Activated CD8-positive, alpha-beta T cell treated with anti-CD3 and anti-CD28 coated beads for 36 hours (primary cell): ENCODE results near the gene PCDH18. TPM values are rescaled to one million over a fixed set of nuclear protein-coding genes. Genes with fewer than 3 reads are reported as not detected.

Source experiments
- ATAC-seq: fragments of 200-7000 bp; cut with Tn5 transposase; one replicate; pipeline ENCODE4 v1.10.0; 2021; ENCODE audit warnings: mild to moderate bottlenecking, moderate library complexity
- CTCF ChIA-PET: fragments of 350-600 bp; sonication (Branson Sonifier 250); formaldehyde crosslinking; loops from one replicate; lab custom pipeline; 2021; ENCODE audit warnings: antibody characterized with exemption; lab: Charles Lee
- POLR2A ChIA-PET: fragments of 350-600 bp; sonication (Branson Sonifier 250); formaldehyde crosslinking; loops from one replicate; lab custom pipeline; 2021; ENCODE audit warnings: antibody characterized with exemption; lab: Charles Lee
- DNase-seq: peaks from one replicate; pipeline ENCODE4 v3.0.0-alpha.2; 2020
- H3K27ac Mint-ChIP-seq: one replicate; pipeline ENCODE4 v1.8.0; 2021; ENCODE audit warnings: mild to moderate bottlenecking, mixed read lengths
- H3K27me3 Mint-ChIP-seq: one replicate; pipeline ENCODE4 v1.8.0; 2021; ENCODE audit warnings: mixed read lengths
- H3K36me3 Mint-ChIP-seq: one replicate; pipeline ENCODE4 v1.8.0; 2021; ENCODE audit warnings: low read depth, mixed read lengths
- H3K4me1 Mint-ChIP-seq: one replicate; pipeline ENCODE4 v1.8.0; 2021; ENCODE audit warnings: low read depth, mixed read lengths
- H3K4me3 Mint-ChIP-seq: one replicate; pipeline ENCODE4 v1.8.0; 2021; ENCODE audit warnings: mild to moderate bottlenecking, moderate library complexity, mixed read lengths
- H3K9me3 Mint-ChIP-seq: one replicate; pipeline ENCODE4 v1.8.0; 2021; ENCODE audit warnings: mixed read lengths
- intact Hi-C: fragments of 100-400 bp; cut with micrococcal nuclease; formaldehyde crosslinking; loops from one replicate; pipeline ENCODE4 v1.10.0; 2022
- total RNA-seq, 2 experiments: library from RNA; stranded (reverse); gene quantifications; one replicate each; pipeline ENCODE4 v1.2.3, GENCODE V29; 2021
- TF ChIP-seq, protein P1 (sequence below): fragments of 200-600 bp; IDR thresholded peaks from one replicate; pipeline ENCODE4 v1.8.0; 2022; ENCODE audit warnings: antibody characterized with exemption, mild to moderate bottlenecking

Gene PCDH18
- total RNA-seq, 2 experiments from 2014 or later = not detected

DNA sequence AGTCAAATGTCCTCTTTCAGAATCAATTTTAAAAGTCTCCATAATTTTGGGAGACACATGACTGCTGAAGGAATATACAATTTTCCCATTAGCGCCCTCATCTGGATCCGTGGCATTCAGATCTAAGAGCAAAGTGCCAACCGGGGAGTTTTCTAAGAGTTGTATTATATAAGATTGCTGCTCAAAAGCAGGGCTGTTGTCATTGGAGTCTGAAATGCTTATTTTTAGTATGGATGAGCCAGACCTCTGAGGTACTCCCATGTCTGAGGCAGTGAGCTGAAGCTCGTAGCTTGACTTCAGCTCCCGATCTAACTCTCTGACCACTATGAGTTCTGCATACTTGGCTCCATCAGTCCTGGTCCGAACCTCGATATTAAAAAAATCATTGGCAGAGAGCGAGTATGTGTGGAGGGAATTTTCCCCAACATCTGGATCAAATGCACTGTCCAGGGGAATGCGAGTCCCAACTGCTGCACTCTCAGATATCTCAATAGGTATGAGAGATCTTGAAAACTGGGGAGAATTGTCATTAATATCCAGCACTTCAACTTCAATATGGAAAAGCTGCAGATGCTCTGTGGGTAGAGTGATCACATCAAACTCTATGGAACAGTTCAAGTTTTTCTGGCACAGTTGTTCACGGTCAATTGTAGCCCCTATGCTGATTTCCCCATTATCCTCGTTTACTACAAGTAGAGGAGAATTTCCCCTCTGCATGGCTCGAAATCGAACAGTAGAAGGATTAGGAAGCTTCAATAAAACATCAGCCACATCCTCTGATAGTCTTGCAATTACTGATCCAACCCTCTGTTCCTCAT is 917 bp downstream of the PCDH18 start:
- Mint-ChIP-seq H3K4me1 (no peaks in the 10 kb centered on the region), H3K4me3 (no peak overlapping the region), H3K9me3 (no peaks in the 10 kb centered on the region), H3K27me3 (no peaks in the 10 kb centered on the region), H3K36me3 (no peaks in the 10 kb centered on the region), H3K27ac (no peak overlapping the region)
- DNase-seq (no peak), ATAC-seq (no peak)
- ChIA-PET POLR2A (no interaction called here), CTCF (no interaction called here)
- TF ChIP-seq, protein P1, sequence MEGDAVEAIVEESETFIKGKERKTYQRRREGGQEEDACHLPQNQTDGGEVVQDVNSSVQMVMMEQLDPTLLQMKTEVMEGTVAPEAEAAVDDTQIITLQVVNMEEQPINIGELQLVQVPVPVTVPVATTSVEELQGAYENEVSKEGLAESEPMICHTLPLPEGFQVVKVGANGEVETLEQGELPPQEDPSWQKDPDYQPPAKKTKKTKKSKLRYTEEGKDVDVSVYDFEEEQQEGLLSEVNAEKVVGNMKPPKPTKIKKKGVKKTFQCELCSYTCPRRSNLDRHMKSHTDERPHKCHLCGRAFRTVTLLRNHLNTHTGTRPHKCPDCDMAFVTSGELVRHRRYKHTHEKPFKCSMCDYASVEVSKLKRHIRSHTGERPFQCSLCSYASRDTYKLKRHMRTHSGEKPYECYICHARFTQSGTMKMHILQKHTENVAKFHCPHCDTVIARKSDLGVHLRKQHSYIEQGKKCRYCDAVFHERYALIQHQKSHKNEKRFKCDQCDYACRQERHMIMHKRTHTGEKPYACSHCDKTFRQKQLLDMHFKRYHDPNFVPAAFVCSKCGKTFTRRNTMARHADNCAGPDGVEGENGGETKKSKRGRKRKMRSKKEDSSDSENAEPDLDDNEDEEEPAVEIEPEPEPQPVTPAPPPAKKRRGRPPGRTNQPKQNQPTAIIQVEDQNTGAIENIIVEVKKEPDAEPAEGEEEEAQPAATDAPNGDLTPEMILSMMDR = no peak
- intact Hi-C loops = no loop called here

DNA sequence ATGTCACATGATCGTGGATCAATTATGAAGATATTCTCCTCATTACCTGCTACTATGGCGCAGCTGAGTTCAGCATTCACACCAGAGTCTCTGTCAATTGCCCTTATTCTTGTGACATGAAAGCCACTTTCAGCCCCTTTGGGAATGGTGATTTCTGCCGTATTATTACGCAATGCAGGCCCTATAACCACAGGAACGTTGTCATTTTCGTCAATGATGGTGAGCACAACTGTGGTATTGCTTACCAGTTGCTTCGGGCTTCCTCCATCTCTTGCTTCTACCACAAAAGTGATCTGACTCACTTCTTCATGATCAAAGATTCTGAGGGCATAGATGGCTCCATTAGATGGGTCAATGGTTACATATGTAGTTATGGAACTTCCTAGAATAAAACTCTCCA is 2.1 kb downstream of the PCDH18 start:
- Mint-ChIP-seq H3K36me3 (no peaks in the 10 kb centered on the region), H3K4me3 (no peak overlapping the region), H3K27ac (no peak overlapping the region), H3K27me3 (no peaks in the 10 kb centered on the region), H3K9me3 (no peaks in the 10 kb centered on the region), H3K4me1 (no peaks in the 10 kb centered on the region)
- ChIA-PET POLR2A (no interaction called here), CTCF (no interaction called here)
- intact Hi-C loops = no loop called here
- ATAC-seq (no peak), DNase-seq (no peak)
- TF ChIP-seq, protein P1 = no peak

DNA sequence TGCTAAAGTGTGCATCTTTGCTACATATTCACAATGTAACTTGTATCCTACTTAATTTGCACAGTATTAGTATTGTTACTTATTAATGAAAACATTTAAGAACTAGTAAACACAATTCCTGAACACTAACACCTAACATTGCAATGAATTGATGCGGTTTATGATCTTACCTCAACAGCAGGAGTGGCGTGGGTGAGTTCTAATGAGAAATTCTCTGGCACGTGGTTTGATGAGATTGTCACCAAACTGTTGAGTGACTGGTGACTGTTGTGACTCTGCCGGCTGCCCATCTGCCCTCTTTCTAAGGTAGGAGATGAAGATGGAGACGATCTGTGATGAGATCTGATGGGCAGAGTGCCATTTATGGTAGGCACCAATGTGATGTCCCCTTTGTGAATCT is 2.9 kb downstream of the PCDH18 start:
- no peak for ATAC-seq
- no peaks in the 10 kb centered on the region for H3K9me3 Mint-ChIP-seq
- TF ChIP-seq, protein P1 = no peak
- no peaks in the 10 kb centered on the region for H3K4me1 Mint-ChIP-seq
- H3K36me3 Mint-ChIP-seq = no peaks in the 10 kb centered on the region
- no peak overlapping the region for H3K4me3 Mint-ChIP-seq
- no peak for DNase-seq
- intact Hi-C loops = no loop called here
- ChIA-PET CTCF (no interaction called here), POLR2A (no interaction called here)
- no peak overlapping the region for H3K27ac Mint-ChIP-seq
- H3K27me3 Mint-ChIP-seq = no peaks in the 10 kb centered on the region

DNA sequence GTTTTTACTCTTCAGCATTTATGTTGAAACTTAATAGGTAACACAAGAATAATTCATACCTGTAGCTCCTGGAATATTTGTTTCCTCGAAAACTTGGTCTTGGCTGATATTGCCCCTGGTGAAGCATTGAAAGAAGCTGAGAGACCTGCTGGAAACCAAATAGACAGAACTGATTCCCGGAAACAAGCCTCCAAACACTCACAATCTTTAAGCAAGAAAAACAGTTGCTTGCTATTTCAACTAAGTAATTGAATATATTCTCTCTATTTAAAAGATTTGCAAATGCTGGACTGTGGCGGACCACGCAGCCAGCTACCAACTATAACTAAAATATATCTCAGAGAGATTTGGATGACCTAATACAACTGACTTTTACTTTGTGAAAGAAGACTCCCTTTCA is 3.6 kb downstream of the PCDH18 start:
- no peak for ATAC-seq

DNA sequence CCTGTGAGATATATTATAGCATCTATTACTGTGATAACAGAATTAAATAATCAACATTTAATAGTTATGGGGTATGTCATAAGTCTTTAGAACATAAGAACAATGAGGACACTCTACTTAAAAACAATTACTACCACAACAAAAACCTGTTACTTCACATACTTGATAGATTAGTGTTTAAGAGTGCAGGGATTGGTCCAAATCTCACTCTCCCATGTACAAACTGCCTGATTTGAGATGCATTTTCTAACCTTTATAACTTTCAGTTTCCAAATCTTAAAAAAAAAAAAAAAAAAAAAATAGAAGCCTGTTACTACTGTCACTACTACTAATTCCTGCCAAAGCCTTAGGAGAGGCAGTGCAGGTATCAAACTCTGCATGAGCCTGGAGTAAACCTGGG is 5.6 kb downstream of the PCDH18 start:
- no peaks in the 10 kb centered on the region for H3K9me3 Mint-ChIP-seq
- no peak overlapping the region for H3K27ac Mint-ChIP-seq
- H3K4me3 Mint-ChIP-seq = no peak overlapping the region
- POLR2A ChIA-PET = no interaction called here
- H3K27me3 Mint-ChIP-seq = no peaks in the 10 kb centered on the region
- no peaks in the 10 kb centered on the region for H3K4me1 Mint-ChIP-seq
- TF ChIP-seq, protein P1 = no peak
- intact Hi-C loops = no loop called here
- CTCF ChIA-PET = no interaction called here
- H3K36me3 Mint-ChIP-seq = no peaks in the 10 kb centered on the region
- ATAC-seq = no peak
- DNase-seq = no peak

More for the DNA sequence above, 3.6 kb downstream of the PCDH18 start:
- Mint-ChIP-seq H3K36me3 (no peaks in the 10 kb centered on the region), H3K4me3 (no peak overlapping the region), H3K4me1 (no peaks in the 10 kb centered on the region), H3K9me3 (no peaks in the 10 kb centered on the region), H3K27me3 (no peaks in the 10 kb centered on the region), H3K27ac (no peak overlapping the region)
- TF ChIP-seq, protein P1 = no peak
- no peak for DNase-seq
- POLR2A ChIA-PET = no interaction called here
- intact Hi-C loops = no loop called here
- CTCF ChIA-PET = no interaction called here
